ENCODE results near the gene NF1.
A peak's percentile ranks its signal among the peaks of the same experiment; 100 is the strongest.
"Not testable (repeated sequence)": the region's sequence is repeated elsewhere in the genome, so short reads cannot be mapped to it uniquely, and the experiment has no call there.

NF1 gene

GRCh38 chr17:31320241-31320640, 225.5 kb downstream of the NF1 start:
- no peak for DNase-seq (ENCODE audit: extremely low read depth in 1 of 2, low read depth in 1 of 2)

GRCh38 chr17:31320791-31321190, 226.0 kb downstream of the NF1 start:
- no peak for DNase-seq (ENCODE audit: extremely low read depth in 1 of 2, low read depth in 1 of 2)

- peak; percentile 51 to 62 for DNase-seq (ENCODE audit: extremely low read depth in 1 of 2, low read depth in 1 of 2)
These were observed 226.7 kb downstream of the NF1 start, which contains the start of gene EVI2A for GRCh38 chr17:31321481-31321880. EVI2A (minus strand) TSS chr17:31321622; CDS start chr17:31319013, 2,609 bp downstream.

- no peak for DNase-seq (ENCODE audit: extremely low read depth in 1 of 2, low read depth in 1 of 2)
These were observed 227.2 kb downstream of the NF1 start for GRCh38 chr17:31321966-31322365.

GRCh38 chr17:31323551-31323950, 228.8 kb downstream of the NF1 start:
- no peak for DNase-seq (ENCODE audit: extremely low read depth in 1 of 2, low read depth in 1 of 2)

- DNase-seq (ENCODE audit: extremely low read depth in 1 of 2, low read depth in 1 of 2), result no peak
These were observed 232.9 kb downstream of the NF1 start for GRCh38 chr17:31327534-31328159.

- DNase-seq (ENCODE audit: extremely low read depth in 1 of 2, low read depth in 1 of 2), result no peak
These were observed 233.4 kb downstream of the NF1 start for GRCh38 chr17:31328160-31328535.

- DNase-seq (ENCODE audit: extremely low read depth in 1 of 2, low read depth in 1 of 2), result no peak
These were observed 234.4 kb downstream of the NF1 start for GRCh38 chr17:31329221-31329620.

- DNase-seq (ENCODE audit: extremely low read depth in 1 of 2, low read depth in 1 of 2), result no peak
These were observed 245.3 kb downstream of the NF1 start for GRCh38 chr17:31339906-31340661.

- DNase-seq (ENCODE audit: extremely low read depth in 1 of 2, low read depth in 1 of 2), result not testable (repeated sequence)
These were observed 250.5 kb downstream of the NF1 start for GRCh38 chr17:31345191-31345747.

GRCh38 chr17:31349454-31349853, 254.7 kb downstream of the NF1 start:
- no peak for DNase-seq (ENCODE audit: extremely low read depth in 1 of 2, low read depth in 1 of 2)

GRCh38 chr17:31355935-31356334, 261.2 kb downstream of the NF1 start:
- DNase-seq (ENCODE audit: extremely low read depth in 1 of 2, low read depth in 1 of 2), result no peak

GRCh38 chr17:31357091-31357490, 262.3 kb downstream of the NF1 start:
- DNase-seq (ENCODE audit: extremely low read depth in 1 of 2, low read depth in 1 of 2), result no peak

- DNase-seq (ENCODE audit: extremely low read depth in 1 of 2, low read depth in 1 of 2), result no peak
These were observed 263.1 kb downstream of the NF1 start for GRCh38 chr17:31357839-31358394.

- DNase-seq (ENCODE audit: extremely low read depth in 1 of 2, low read depth in 1 of 2), result no peak
These were observed 269.2 kb downstream of the NF1 start for GRCh38 chr17:31364012-31364411.

GRCh38 chr17:31366088-31366487, 271.3 kb downstream of the NF1 start:
- no peak for DNase-seq (ENCODE audit: extremely low read depth in 1 of 2, low read depth in 1 of 2)

- no peak for DNase-seq (ENCODE audit: extremely low read depth in 1 of 2, low read depth in 1 of 2)
These were observed 274.5 kb downstream of the NF1 start for GRCh38 chr17:31369266-31369665.

GRCh38 chr17:31371511-31372097, 276.8 kb downstream of the NF1 start:
- DNase-seq (ENCODE audit: extremely low read depth in 1 of 2, low read depth in 1 of 2), result no peak

- no peak for DNase-seq (ENCODE audit: extremely low read depth in 1 of 2, low read depth in 1 of 2)
These were observed 278.6 kb downstream of the NF1 start for GRCh38 chr17:31373150-31374093.

- DNase-seq (ENCODE audit: extremely low read depth in 1 of 2, low read depth in 1 of 2), result no peak
These were observed 279.3 kb downstream of the NF1 start for GRCh38 chr17:31374094-31374447.
